Skin of body (tissue), 2 donors: Measurements from ENCODE around the gene EFR3B. TPM values are rescaled to one million over a fixed set of nuclear protein-coding genes. Genes with fewer than 3 reads are reported as not detected.
"Not testable (repeated sequence)": the region's sequence is repeated elsewhere in the genome, so short reads cannot be mapped to it uniquely, and the experiment has no call there.

ENCODE experiments used
- DNase-seq: peaks from one replicate; lab custom pipeline; 2025; lab: John Stamatoyannopoulos, UW
- total RNA-seq: library from RNA; depleted of rRNA; stranded (reverse); fragments of >200 nt; gene quantifications from one replicate; pipeline ENCODE4 v1.2.3, GENCODE V29; 2014

The EFR3B gene
- 4.9 TPM for total RNA-seq

- peak; percentile 79 for DNase-seq
Observed at GRCh38 chr2:25041928-25042320, at the start of gene EFR3B. Gene EFR3B (plus strand): TSS chr2:25042076. CDS start chr2:25042313, 237 bp downstream.

- DNase-seq = no peak
Observed at GRCh38 chr2:24993406-24994145, 48.3 kb upstream of the EFR3B start.

DNA sequence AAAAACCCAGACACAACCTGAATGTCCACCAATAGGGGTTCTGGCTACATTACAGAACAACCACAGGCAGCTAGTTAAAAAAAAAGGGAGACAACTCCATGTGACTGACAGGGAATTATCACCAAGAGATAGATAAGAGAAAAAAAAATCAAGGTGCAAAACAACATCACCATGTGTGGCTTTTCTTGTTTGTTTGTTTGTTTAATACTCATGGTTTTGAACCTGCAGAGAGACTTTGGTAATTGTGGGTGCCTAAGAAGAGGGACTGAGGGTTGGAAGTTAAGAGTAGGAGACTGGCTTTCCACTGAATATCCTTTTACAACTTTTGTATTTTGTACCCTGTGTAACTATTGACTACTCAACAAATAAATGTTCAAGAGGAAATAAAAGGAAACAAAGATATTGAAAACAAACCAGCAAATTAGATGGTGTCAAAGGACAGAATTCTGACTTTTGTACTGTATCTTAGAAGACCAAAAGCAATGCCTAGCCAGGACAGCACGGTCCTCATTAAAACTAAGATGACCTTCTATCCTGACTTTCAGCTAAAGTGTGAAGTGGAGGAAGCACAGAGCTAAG is 47.6 kb upstream of the EFR3B start:
- DNase-seq = no peak

GRCh38 chr2:24999097-24999496 is 42.8 kb upstream of the EFR3B start:
- DNase-seq = not testable (repeated sequence)

- no peak for DNase-seq
Observed at GRCh38 chr2:25000036-25000435, 41.8 kb upstream of the EFR3B start.

GRCh38 chr2:25000503-25001324 is 41.2 kb upstream of the EFR3B start:
- no peak for DNase-seq

- DNase-seq = no peak
Observed at GRCh38 chr2:25001325-25001637, 40.6 kb upstream of the EFR3B start.

DNA sequence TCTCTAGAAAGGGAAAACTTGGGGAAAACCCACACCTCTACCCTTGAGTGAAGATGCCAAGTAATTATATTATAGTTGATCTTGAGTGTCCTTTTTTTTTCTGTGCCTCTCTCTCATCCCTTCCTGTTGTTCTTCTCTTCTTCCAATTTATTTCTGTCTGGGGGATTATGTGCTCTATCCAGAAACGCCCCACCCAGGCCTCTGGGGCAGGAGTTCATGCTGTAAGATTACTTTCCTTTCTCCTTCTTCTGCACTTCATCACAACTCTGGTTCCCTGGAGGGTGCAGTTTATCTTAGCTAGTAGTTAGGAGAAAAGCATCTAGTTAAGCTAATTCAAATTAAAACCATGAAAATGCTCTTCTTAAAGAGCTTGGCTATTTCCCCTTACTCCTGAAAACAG is 39.8 kb upstream of the EFR3B start:
- DNase-seq = no peak

DNA sequence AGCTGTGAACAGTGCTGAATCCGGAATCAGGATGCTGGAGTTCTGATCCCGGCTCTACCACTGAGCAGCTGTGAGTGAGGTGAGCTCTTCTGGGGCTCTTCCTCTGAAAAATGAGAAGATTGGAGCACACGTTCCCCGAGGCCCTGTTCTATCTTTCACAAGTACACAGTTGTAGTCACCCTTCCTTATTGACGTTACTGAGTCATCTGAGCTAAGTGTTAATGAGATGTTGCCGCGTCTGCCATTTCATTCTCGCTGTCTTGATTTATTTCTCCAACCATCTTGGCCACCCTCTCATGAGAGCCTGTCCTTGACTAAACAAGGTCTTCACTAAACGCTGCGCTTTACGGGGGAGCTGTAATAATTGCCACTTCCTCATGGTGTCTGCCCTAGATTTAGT is 31.9 kb upstream of the EFR3B start:
- no peak for DNase-seq

DNA sequence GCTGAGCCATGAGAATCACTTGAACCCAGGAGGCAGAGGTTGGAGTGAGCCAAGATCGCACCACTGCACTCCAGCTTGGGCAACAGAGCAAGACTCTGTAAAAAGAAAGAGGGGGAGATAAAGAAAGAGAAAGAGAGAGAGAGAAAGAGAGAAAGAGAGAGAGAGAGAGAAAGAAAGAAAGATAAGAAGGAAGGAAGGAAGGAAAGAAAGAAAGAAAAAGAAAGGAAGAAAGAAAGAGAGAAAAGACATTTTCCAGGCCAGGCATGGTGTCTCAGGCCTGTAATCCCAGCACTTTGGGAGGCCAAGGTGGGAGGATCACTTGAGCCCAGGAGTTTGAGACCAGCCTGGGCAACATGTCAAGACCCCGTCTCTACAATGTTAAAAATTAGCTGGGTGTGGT is 30.5 kb upstream of the EFR3B start:
- DNase-seq = not testable (repeated sequence)

GRCh38 chr2:25014631-25015030 is 27.2 kb upstream of the EFR3B start:
- no peak for DNase-seq

DNA sequence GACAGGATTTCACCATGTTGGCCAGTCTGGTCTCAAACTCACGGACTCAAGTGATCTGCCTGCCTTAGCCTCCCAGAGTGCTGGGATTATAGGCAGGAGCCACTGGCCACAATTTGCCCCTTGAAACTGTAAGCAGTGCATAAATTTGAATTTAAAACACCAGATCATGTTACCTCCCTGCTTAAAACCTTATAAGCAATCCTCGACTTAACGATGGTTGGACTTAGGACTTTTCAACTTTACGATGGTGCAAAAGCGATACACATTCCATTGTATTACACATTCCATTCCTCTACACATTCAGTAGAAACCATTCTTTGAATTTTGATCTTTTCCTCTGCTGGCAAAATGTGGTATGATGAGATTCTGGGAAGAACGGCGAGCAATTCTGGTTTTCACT is 23.2 kb upstream of the EFR3B start:
- DNase-seq = no peak

GRCh38 chr2:25021791-25022362 is 20.0 kb upstream of the EFR3B start:
- DNase-seq = no peak

GRCh38 chr2:25023333-25023732 is 18.5 kb upstream of the EFR3B start:
- no peak for DNase-seq

- no peak for DNase-seq
Observed at GRCh38 chr2:25025229-25026007, 16.5 kb upstream of the EFR3B start.

DNA sequence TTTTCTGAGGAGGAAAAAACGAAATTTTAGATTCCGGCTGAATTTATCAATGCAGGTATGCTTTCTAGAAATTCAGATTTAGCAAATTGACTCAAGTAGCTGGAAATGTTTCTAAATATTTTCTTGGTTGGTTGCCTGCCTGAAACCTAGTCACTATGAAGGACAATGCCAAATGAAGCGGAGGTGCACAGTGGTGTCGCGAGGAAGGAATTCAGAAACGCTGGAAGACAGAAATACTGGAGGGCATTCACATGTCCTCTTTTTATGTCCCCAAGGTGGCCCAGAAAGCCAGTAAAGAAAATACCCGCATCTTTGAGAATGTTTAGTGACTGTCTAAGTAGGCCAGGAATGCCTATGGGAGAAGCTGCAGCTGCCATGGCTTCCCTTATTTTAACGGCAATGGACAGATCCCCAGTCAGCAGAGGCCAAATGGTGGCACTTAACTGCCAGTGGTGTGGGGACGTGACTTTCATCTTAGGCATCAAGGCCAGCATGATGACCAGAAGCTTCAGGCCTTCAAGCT is 15.8 kb upstream of the EFR3B start:
- DNase-seq = no peak

GRCh38 chr2:25029183-25029554 is 12.7 kb upstream of the EFR3B start:
- no peak for DNase-seq

GRCh38 chr2:25030702-25031101 is 11.2 kb upstream of the EFR3B start:
- no peak for DNase-seq

DNA sequence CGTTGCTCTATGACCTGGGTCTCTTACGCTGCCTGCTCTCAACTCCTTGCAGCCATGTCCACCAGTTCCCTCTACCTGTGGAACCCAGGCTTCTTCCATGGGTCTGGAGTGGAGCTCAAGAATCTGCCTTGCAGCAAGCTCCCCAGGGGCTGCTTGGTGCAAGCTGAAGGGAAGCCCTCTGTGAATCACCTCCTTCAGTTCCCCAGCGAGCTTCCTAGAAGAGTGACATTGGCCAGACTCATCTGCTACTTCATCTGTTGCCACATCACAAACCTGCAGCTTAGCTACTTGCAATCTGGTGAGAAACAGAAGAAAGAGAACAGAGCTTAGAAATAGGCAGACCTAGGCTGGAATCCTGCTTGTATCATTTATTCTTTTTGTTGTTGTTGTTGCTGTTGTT is 9.8 kb upstream of the EFR3B start:
- DNase-seq = no peak

DNA sequence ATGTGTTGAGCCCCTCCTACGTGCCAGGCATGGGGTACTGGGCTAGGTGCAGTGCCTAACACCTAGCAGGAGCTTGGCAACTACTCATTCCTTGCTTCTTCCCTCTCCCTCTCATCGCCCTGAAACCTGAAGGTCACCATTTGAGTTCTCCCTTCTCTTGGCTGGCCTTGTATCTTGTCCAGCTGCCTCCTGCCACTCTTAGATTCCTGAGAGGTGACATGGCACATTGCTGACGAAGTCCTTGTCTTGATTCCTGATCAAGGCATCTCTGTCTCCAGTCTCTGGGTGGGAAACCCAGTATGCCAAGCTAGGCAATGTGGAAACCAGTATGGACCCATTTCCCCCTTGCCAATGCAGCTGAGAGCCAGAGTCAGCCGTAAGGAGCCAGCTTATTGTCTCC is 9.0 kb upstream of the EFR3B start:
- no peak for DNase-seq

DNA sequence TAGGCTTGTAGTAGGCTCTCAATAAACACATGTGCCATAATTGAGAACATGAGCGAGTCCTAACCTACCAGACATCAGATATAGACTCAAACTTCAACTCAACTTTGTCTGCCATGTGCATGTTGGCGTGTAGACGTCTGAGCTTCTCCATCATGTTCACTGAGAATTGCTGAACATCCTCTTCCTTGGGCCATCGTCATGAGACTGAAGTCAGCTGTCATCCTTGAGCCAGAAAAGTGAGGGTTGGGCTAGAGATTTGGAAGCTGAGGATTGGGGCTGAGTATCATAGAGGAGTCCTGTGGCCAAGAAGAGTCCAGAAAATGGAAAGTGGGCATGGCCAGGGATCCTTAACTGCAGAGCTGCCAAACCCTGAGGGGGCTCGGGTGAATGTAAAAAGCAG is 7.8 kb upstream of the EFR3B start:
- DNase-seq = no peak
